Kidney capillary endothelial cell (primary cell): ENCODE measurements around the gene ZNF148.
"Not testable (repeated sequence)": the region's sequence is repeated elsewhere in the genome, so short reads cannot be mapped to it uniquely, and the experiment has no call there.

ENCODE experiments used
- DNase-seq: peaks from one replicate; pipeline ENCODE4 v3.0.0-alpha.2; 2018; ENCODE audit warnings: low spot score

The ZNF148 gene

DNA sequence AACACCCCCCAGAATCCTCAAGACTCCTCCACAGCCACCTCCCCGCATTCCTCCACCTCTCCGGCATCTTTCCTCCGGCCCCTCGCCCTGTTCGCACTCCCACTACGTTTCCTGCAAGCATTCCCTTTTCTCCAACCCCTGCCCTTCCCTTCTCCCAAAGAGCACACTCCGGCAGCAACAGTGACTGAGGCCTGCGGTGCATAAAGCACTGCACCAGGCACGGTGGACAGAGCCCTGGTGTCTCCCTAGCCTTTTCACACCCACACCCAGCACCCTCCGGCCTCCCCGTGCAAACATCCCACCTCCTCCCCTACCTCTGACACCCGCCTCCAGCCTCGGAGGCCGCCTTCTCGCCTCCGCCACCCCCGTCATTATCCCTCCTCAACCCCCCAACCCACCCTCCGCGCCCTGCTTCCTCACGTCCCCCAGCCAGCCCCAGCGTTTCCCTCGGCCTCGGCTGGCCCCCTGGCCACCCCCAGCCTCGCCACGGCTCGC, 577 bp downstream of the ZNF148 start:
- DNase-seq = peak; percentile 46

GRCh38 chr3:125367403-125368230, 7.5 kb downstream of the ZNF148 start:
- DNase-seq = no peak

- DNase-seq = no peak
These were observed 9.0 kb downstream of the ZNF148 start for GRCh38 chr3:125366132-125366531.

- DNase-seq = no peak
These were observed 15.4 kb downstream of the ZNF148 start for GRCh38 chr3:125359700-125360099.

GRCh38 chr3:125358923-125359322, 16.2 kb downstream of the ZNF148 start:
- DNase-seq = no peak

GRCh38 chr3:125357837-125358236, 17.3 kb downstream of the ZNF148 start:
- no peak for DNase-seq

DNA sequence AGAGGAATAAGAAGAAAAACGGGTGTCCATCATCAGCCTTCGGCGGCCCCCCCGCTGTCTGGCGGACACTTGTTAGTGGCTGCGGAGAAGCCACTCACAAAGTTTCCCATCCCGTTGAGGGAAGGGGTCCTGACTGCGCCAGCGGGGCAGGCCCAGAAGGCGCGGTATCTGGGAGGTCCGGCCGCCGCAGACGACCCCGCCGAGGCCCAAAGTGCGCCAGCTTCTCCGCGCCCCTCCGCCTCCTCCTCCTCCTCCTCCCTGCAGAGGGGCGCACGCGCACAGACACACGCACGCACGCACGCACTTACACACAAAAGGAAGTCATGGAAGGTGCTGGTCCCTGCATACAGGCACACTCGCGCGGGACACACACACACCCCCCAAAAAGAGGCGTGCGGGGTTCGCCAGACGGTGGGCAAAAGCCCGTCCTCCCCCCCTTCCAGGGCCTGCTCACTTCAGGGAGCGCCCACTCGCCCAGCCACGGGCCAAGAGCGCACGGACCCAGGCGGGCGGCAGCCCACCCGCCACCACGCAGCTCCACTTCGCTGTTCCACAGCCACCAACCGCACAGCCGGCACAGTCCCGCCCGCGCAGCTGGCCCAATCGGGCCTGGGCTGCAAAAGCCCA, 18.0 kb downstream of the ZNF148 start:
- no peak for DNase-seq

GRCh38 chr3:125356140-125357026, 18.7 kb downstream of the ZNF148 start:
- DNase-seq = no peak

- DNase-seq = no peak
These were observed 21.5 kb downstream of the ZNF148 start for GRCh38 chr3:125353659-125354058.

- no peak for DNase-seq
These were observed 22.0 kb downstream of the ZNF148 start for GRCh38 chr3:125353128-125353527.

DNA sequence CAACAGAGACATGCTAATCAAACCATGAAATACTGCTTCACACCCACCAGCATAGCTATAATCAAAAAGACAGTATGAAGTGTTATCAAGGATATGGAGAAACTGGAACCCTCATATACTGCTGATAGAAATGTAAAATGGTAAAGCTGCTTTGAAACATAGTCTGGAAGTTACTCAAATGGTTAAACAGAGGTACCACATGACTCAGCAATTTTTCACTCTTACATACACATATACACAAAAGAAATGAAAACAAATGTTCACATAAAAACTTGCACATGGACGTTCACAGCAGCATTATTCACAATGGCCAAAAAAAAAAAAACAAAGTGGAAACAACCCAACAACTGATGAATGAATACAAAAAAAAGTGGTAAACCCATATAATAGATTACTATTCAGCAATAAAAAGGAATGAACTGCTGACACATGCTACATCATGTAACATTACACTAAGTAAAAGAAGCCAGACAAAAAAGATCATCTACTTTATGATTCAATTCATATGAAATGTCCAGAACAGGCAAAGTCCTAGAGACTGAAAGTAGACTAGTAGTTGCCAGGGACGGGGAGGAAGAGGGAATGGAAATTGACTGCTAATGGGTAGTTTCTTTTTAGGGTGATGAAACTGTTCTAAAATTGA, 23.2 kb downstream of the ZNF148 start:
- no peak for DNase-seq

DNA sequence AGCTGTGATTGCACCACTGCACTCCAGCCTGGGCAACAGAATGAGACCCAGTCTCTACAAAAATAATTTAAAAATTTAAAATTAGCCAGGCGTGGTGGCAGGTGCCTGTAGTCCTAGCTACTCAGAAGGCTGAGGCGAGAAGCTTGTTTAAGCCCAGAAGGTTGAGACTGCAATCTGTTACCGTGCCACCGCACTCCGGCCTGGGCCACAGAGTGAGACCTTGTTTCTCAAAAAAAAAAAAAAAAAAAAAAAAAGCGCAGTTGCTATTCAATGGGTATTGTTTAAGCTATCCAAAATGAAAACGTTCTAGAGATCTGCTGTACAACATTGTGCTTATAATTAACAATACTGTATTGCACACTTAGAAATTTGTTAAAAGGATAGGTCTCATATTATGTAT, 24.0 kb downstream of the ZNF148 start:
- DNase-seq = no peak

- DNase-seq = no peak
These were observed 24.5 kb downstream of the ZNF148 start for GRCh38 chr3:125350597-125350996.

DNA sequence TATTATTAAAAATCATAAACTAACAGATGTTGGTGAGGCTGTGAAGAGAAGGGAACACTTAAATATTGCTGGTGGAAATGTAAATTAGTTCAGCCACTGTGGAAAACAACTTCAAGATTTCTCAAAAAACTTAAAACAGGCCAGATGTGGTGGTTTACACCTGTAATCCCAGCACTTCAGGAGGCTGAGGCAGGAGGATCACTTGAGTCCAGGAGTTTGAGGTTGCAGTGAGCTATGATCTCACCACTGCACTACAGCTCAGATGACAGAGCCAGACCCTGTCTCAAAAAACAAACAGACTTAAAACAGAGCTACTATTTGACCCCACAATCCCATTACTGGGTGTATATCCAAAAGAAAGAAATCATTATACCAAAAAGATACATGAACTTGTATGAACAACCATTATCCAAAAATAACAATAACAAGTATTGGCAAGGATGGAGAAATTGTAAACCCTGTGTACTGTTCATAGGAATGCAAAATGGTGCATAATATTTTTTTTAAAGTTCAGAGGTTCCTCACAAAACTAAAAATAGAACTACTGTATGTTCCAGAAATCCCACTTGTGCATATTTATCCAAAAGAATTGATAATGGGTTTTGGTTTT, 25.5 kb downstream of the ZNF148 start:
- DNase-seq = no peak

- DNase-seq = no peak
These were observed 26.1 kb downstream of the ZNF148 start for GRCh38 chr3:125349055-125349454.

- DNase-seq = not testable (repeated sequence)
These were observed 31.8 kb downstream of the ZNF148 start for GRCh38 chr3:125343367-125343766.

DNA sequence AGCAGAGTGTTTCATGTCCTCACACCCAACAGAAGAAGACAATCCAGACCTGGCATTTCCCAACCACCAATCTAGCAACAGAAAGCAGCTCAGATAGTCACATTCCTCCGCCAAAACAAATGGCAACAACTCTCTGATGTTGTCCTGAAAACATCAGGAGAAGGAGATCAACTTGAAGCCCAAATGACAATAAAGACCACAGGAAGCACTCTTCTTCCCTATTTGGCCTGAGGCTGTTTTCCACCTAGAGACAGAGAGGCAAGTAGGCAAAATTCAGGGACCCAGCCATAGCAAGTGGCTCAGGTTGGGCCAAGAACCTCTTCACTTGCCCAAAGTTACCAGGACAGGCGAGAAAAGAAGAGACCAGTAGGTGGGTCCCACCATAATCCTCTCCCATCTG, 35.0 kb downstream of the ZNF148 start:
- no peak for DNase-seq

- no peak for DNase-seq
These were observed 37.6 kb downstream of the ZNF148 start for GRCh38 chr3:125337506-125337905.

GRCh38 chr3:125334675-125335560, 40.2 kb downstream of the ZNF148 start:
- no peak for DNase-seq

GRCh38 chr3:125332504-125332903, 42.6 kb downstream of the ZNF148 start:
- no peak for DNase-seq
